H1 (cell line): ENCODE data around the gene ACP4. TPM values are rescaled to one million over a fixed set of nuclear protein-coding genes. Genes with fewer than 3 reads are reported as not detected.

ENCODE experiments used
- CBX5 ChIP-seq: fragments of 300-800, 300-1000 bp; sonication (generic); IDR thresholded peaks from 2 replicates; pipeline ENCODE4 v1.7.1; 2016; ENCODE audit warnings: antibody characterized with exemption, low read length, low read depth
- CHD1 ChIP-seq: IDR thresholded peaks from 2 replicates; pipeline ENCODE4 v1.6.1; 2012; ENCODE audit warnings: low read depth, low read length, improper control_type of control experiment
- CTCF ChIP-seq, 3 experiments: IDR thresholded peaks; 1 replicate in 2 of 3; 2 replicates in 1 of 3; pipeline versions ENCODE4 v1.5.1 to v1.6.1; 2011; ENCODE audit warnings: low read length in 3 of 3, mild to moderate bottlenecking in 3 of 3, inconsistent platforms in 2 of 3, low read depth in 1 of 3, moderate library complexity in 1 of 3; ENCODE audit not compliant: insufficient read depth in 1 of 3; ENCODE audit errors: control extremely low read depth in 1 of 3
- EZH2 ChIP-seq: fragments of 200-600 bp; sonication (generic); IDR thresholded peaks from 2 replicates; pipeline ENCODE4 v1.7.1; 2012; ENCODE audit warnings: low read depth, mild to moderate bottlenecking, moderate library complexity, low read length, inconsistent platforms; ENCODE audit not compliant: severe bottlenecking
- JUN ChIP-seq: IDR thresholded peaks from 2 replicates; pipeline ENCODE4 v1.6.1; 2011; ENCODE audit warnings: low read depth, mild to moderate bottlenecking, improper control_type of control experiment, low read length
- JUND ChIP-seq: IDR thresholded peaks from 2 replicates; pipeline ENCODE4 v1.6.1; 2011; ENCODE audit warnings: mild to moderate bottlenecking, improper control_type of control experiment, low read length
- KDM5A ChIP-seq: fragments of 200-600 bp; IDR thresholded peaks from 2 replicates; pipeline ENCODE4 v1.7.1; 2012; ENCODE audit warnings: mild to moderate bottlenecking, low read length, inconsistent platforms, mixed read lengths
- NANOG ChIP-seq: IDR thresholded peaks from 2 replicates; pipeline ENCODE4 v1.6.1; 2011; ENCODE audit warnings: low read length, low read depth, mild to moderate bottlenecking, inconsistent platforms; ENCODE audit not compliant: insufficient read depth, poor library complexity, severe bottlenecking
- NRF1 ChIP-seq: IDR thresholded peaks from 2 replicates; pipeline ENCODE4 v1.6.1; 2011; ENCODE audit warnings: mild to moderate bottlenecking, low read depth, low read length, improper control_type of control experiment
- PHF8 ChIP-seq: fragments of 200-600 bp; sonication (generic); conservative IDR thresholded peaks from 2 replicates; pipeline ENCODE4 v1.7.1; 2012; ENCODE audit warnings: low read depth, mild to moderate bottlenecking, inconsistent platforms, low read length, moderate library complexity
- POLR2A ChIP-seq, 2 experiments: IDR thresholded peaks; 1 replicate in 1 of 2; 2 replicates in 1 of 2; pipeline ENCODE4 v1.6.1; 2011; ENCODE audit warnings: low read depth in 2 of 2, low read length in 2 of 2, mild to moderate bottlenecking in 2 of 2; ENCODE audit errors: control extremely low read depth in 1 of 2
- RAD21 ChIP-seq, 2 experiments: IDR thresholded peaks in 1 of 2; conservative IDR thresholded peaks in 1 of 2; 2 replicates each; pipeline ENCODE4 v1.6.1; 2011; ENCODE audit warnings: low read depth in 2 of 2, low read length in 2 of 2, improper control_type of control experiment in 1 of 2, inconsistent platforms in 1 of 2, mild to moderate bottlenecking in 1 of 2, moderate library complexity in 1 of 2
- SIN3A ChIP-seq, 2 experiments: IDR thresholded peaks in 1 of 2; conservative IDR thresholded peaks in 1 of 2; 2 replicates each; pipeline ENCODE4 v1.6.1; 2011 to 2012; ENCODE audit warnings: low read length in 2 of 2, improper control_type of control experiment in 1 of 2, low read depth in 1 of 2, mild to moderate bottlenecking in 1 of 2
- SP2 ChIP-seq: IDR thresholded peaks from 2 replicates; pipeline ENCODE4 v1.6.1; 2012; ENCODE audit warnings: mild to moderate bottlenecking, low read length, inconsistent platforms
- SUZ12 ChIP-seq: fragments of 200-600 bp; sonication (generic); IDR thresholded peaks from 2 replicates; pipeline ENCODE4 v1.6.1; 2012; ENCODE audit warnings: mild to moderate bottlenecking, inconsistent platforms, low read length, moderate library complexity, mixed read lengths
- USF2 ChIP-seq: IDR thresholded peaks from 2 replicates; pipeline ENCODE4 v1.6.1; 2011; ENCODE audit warnings: low read length, improper control_type of control experiment
- YY1 ChIP-seq: IDR thresholded peaks from 2 replicates; pipeline ENCODE4 v1.6.1; 2011; ENCODE audit warnings: low read depth, mild to moderate bottlenecking, low read length
- polyA plus RNA-seq, 7 experiments: library from polyadenylated mRNA; depleted of rRNA in 3 of 7; stranded (reverse) in 5 of 7; unstranded in 2 of 7; fragments of >200 nt in 5 of 7; fragments of 200-250 nt in 2 of 7; gene quantifications; 1 replicate in 5 of 7; 2 replicates in 1 of 7; 4 replicates in 1 of 7; pipeline versions ENCODE4 v1.2.1 to v1.2.3, GENCODE V29; 2011 to 2013; ENCODE audit warnings: missing spikeins in 2 of 7, mixed read lengths in 2 of 7
- total RNA-seq: library from RNA; stranded (reverse); fragmentation: NEBNext Ultra II Directional; extraction: Animal tissue kit (Norgen Biotek cat#: 25700); gene quantifications from 2 replicates; pipeline ENCODE4 v1.2.1, GENCODE V29; 2021
- TF ChIP-seq, protein P1 (sequence below): IDR thresholded peaks from 2 replicates; pipeline ENCODE4 v1.6.1; 2012; ENCODE audit warnings: inconsistent platforms

The ACP4 gene
- total and polyA plus RNA-seq, 2 of the 8 experiments (the other 6 are each of a cell fraction or from before 2014, with no cell fraction given): not detected

- TF ChIP-seq RAD21 (IDR thresholded peaks at IDR 0.05 in 1 of 2, conservative IDR thresholded peaks at IDR 0.05 in 1 of 2; ENCODE audit: low read depth in 2 of 2, low read length in 2 of 2): no peak
- no peak for TF ChIP-seq SP2
- TF ChIP-seq SIN3A (conservative IDR thresholded peaks at IDR 0.05 in 1 of 2, IDR thresholded peaks at IDR 0.05 in 1 of 2; ENCODE audit: low read depth in 1 of 2, low read length in 2 of 2): no peak
- TF ChIP-seq, protein P1, sequence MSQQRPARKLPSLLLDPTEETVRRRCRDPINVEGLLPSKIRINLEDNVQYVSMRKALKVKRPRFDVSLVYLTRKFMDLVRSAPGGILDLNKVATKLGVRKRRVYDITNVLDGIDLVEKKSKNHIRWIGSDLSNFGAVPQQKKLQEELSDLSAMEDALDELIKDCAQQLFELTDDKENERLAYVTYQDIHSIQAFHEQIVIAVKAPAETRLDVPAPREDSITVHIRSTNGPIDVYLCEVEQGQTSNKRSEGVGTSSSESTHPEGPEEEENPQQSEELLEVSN: 0 out of 2 replicates have a peak, but pooled peaks have one; percentile 12
- no peak for TF ChIP-seq CBX5
- TF ChIP-seq CHD1: no peak
- no peak for TF ChIP-seq JUND
- TF ChIP-seq CTCF (IDR thresholded peaks at IDR 0.05; ENCODE audit: control extremely low read depth in 1 of 3, insufficient read depth in 1 of 3, low read depth in 1 of 3, low read length in 3 of 3): no peak
- TF ChIP-seq EZH2: no peak
- TF ChIP-seq NRF1: no peak
- no peak for TF ChIP-seq KDM5A
- peak; percentile 70 for TF ChIP-seq PHF8
- no peak for TF ChIP-seq USF2
- 0 out of 2 replicates have a peak, but pooled peaks have one; percentile 23 for TF ChIP-seq YY1
- TF ChIP-seq SUZ12: no peak
- TF ChIP-seq POLR2A (IDR thresholded peaks at IDR 0.05; ENCODE audit: control extremely low read depth in 1 of 2, low read depth in 2 of 2, low read length in 2 of 2): peak in 1 of 2 experiments; percentile 78; a peak in 2 of 3 replicates
- no peak for TF ChIP-seq NANOG
- TF ChIP-seq JUN: no peak
Measured at GRCh38 chr19:50817941-50818858, 28.0 kb downstream of the ACP4 start (continued).
